AG10803 (cell line): ENCODE measurements around the gene GCFC2.

Experiments used
- DNase-seq: peaks from one replicate; pipeline ENCODE4 v3.0.0; 2010; ENCODE audit warnings: low read depth
- H3K4me3 ChIP-seq: 2 replicates; pipeline ENCODE4 v1.5.1; 2011; ENCODE audit warnings: mild to moderate bottlenecking, low read length, control low read depth
- TF ChIP-seq, protein P1 (sequence below): conservative IDR thresholded peaks from 2 replicates; pipeline ENCODE4 v1.5.1; 2011; ENCODE audit warnings: mild to moderate bottlenecking, low read length, control low read depth, inconsistent platforms

GCFC2 gene

DNA sequence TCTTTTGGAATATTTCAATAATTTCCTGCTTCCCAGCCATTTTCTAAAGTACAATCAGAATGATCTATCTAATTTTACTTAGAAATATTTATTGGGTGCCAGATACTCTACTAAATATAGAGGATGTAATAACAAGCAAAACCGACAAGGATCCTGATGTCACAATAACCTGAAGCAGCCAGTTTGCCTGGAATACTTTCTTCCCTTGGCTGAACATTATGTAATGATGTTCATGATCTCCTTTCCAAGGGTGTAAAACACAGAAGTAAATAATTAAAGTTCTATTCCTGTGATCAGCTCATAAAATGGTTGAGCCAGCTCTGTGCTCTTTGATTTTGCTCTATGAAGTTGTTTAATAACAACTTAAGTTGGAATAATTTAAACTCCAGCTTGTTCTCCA is 66.7 kb downstream of the GCFC2 start:
- DNase-seq = no peak
- no peak overlapping the region for H3K4me3 ChIP-seq
- TF ChIP-seq, protein P1, sequence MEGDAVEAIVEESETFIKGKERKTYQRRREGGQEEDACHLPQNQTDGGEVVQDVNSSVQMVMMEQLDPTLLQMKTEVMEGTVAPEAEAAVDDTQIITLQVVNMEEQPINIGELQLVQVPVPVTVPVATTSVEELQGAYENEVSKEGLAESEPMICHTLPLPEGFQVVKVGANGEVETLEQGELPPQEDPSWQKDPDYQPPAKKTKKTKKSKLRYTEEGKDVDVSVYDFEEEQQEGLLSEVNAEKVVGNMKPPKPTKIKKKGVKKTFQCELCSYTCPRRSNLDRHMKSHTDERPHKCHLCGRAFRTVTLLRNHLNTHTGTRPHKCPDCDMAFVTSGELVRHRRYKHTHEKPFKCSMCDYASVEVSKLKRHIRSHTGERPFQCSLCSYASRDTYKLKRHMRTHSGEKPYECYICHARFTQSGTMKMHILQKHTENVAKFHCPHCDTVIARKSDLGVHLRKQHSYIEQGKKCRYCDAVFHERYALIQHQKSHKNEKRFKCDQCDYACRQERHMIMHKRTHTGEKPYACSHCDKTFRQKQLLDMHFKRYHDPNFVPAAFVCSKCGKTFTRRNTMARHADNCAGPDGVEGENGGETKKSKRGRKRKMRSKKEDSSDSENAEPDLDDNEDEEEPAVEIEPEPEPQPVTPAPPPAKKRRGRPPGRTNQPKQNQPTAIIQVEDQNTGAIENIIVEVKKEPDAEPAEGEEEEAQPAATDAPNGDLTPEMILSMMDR = no peak

DNA sequence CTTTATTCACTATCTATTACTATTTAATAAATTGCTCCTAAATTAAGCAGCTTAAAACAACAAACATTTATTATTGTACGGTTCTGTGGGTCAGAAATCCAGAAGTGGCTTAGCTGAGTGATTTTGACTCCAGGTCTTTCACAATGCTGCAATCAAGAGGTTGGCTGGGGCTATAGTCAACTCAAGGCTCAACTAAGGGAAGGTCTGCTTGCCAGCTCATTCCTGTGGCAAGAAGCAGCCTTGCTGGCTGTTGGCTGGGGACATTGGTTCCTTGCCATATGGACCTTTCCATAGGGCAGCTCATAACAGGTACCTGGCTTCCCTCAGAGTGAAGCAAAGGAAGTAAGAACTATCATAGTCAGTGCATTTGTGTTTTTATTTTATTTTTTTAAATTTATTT is 69.1 kb downstream of the GCFC2 start:
- peak; percentile 64 for DNase-seq
- H3K4me3 ChIP-seq = no peak overlapping the region
- TF ChIP-seq, protein P1 = no peak

DNA sequence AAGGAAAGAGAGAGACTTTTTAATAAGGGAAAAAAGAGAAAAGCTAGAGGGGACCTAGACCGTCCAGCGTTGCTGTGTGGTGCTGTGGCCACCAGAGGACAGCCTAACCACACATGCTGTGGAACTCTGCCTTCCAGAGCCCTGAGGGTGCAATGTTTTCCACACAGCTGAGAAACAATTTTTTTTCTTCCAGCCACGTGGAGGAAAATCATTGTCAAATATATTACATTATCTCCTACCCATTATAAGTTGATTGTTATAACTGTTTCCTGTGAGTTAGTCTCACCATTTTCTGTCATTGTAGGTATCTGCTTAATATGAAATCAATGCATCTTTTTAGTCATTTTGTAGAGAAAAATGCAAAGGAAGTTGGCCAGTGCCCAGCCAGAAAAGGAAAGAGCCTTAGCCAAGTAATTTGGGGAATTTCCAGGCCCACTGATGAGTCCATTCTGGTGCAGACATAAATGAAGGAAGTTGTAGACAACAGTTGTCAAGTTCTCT is 70.0 kb downstream of the GCFC2 start:
- TF ChIP-seq, protein P1 = peak; percentile 100
- H3K4me3 ChIP-seq = no peak overlapping the region
- peak; percentile 75 for DNase-seq

DNA sequence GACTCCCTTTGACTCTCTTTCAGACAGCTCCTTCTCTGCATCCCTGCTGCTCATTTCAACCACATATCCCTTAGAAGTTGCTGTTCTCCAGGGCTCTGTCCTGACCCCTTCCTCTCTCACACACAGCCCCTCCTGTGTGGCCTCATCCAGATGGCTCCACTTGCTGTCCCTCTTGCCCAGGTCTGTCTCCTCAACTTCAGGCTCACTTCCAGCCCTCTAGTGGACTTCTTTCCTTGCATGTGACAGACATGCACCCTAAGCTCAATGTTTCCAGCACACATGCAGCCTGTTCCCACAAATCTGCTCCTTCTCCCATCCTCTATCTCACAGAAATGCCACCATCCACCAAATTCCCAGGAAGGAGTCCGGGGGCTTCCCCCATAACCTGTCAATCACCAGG is 73.1 kb downstream of the GCFC2 start:
- TF ChIP-seq, protein P1 = no peak; the same call in 1 of the 2 replicates
- no peak overlapping the region for H3K4me3 ChIP-seq
- DNase-seq = no peak

DNA sequence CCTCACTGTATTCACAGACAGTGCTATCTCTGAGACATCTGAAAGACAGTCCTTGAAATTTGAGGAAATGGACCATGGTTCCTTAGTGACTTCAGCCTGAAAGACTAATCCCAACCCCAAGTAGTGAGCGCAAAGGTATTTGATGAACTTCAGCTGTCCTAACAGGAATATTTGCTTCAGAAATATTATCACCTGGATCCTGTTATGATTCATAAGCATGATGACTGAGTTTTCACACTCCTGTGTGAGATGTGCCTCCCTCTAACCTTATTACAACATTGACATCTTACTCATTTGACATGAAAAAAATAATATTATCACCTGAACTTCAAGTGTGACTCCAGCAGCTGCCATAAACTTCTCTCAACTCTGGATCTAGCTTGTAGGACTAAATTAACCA is 75.8 kb downstream of the GCFC2 start:
- H3K4me3 ChIP-seq = no peak overlapping the region
- no peak for DNase-seq
- TF ChIP-seq, protein P1 = no peak

DNA sequence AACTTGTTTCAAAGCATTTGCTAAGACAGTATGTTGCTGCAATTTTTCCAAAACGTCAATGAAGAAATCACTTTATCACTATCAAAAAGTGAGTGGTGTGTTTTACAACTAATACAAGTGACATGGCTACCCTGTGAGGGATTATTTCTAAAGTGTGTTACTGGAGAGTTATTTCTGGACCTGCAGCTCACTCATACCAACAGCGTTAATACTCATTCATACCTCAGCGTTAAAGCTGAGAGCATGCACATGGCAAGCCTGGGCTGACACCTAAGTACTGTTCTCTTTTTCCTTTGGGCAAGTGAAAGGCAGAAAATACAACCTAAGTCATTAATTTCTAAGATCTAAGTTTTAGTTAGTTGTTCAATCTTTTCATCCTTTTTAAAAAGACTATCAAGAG is 77.1 kb downstream of the GCFC2 start:
- TF ChIP-seq, protein P1 = no peak
- DNase-seq = no peak
- no peak overlapping the region for H3K4me3 ChIP-seq

DNA sequence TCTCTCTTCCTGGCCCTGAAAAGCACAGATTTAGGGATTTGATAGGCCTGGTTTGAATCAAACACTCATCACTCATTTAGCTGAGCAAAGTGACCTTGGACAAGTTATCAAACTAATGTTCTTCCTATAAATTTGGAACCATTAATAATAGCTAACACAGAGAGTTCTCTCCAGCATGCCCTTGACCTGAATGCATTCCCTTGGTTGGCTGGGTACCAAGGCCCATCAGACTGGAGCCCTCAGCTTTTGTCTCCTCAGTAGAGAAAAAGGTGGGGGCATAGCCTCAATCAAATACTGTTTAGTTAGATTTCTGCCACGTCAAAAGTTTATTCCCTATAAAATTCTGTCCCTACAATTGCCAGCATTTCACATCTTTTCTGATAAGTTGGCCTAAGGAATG is 77.9 kb downstream of the GCFC2 start:
- H3K4me3 ChIP-seq = no peak overlapping the region
- no peak for DNase-seq
- TF ChIP-seq, protein P1 = no peak
